OCI-LY3 (cell line): ENCODE results near the gene PPFIBP2.

Experiments
- H2AFZ ChIP-seq: fragments of 200-600, 300-600 bp; shearing (Covaris generic); 2 replicates; pipeline ENCODE4 v1.6.0; 2014; ENCODE audit warnings: antibody characterized with exemption, low read depth, low read length
- H3K27ac ChIP-seq: fragments of 200-600, 300-600 bp; sonication (generic); 2 replicates; pipeline ENCODE4 v1.5.1; 2014; ENCODE audit warnings: mild to moderate bottlenecking, low read length, moderate library complexity, mixed read lengths
- H3K27me3 ChIP-seq: fragments of 200-600, 300-600 bp; sonication (generic); 2 replicates; pipeline ENCODE4 v1.6.1; 2014; ENCODE audit warnings: low read depth, low read length, mixed read lengths
- H3K36me3 ChIP-seq: fragments of 200-600, 300-600 bp; sonication (generic); replicated peaks from 2 replicates; pipeline ENCODE3; 2014; ENCODE audit warnings: low read depth, low read length, mixed read lengths
- H3K4me1 ChIP-seq: fragments of 300-600, 200-600 bp; sonication (generic); 2 replicates; pipeline ENCODE4 v1.6.1; 2014; ENCODE audit warnings: low read length, mixed read lengths
- H3K4me2 ChIP-seq: fragments of 200-600, 300-600 bp; sonication (generic); 2 replicates; pipeline ENCODE4 v1.6.1; 2014; ENCODE audit warnings: low read length, mixed read lengths
- H3K4me3 ChIP-seq: fragments of 300-600, 200-600 bp; sonication (generic); 2 replicates; pipeline ENCODE4 v1.5.1; 2014; ENCODE audit warnings: antibody characterized with exemption, mild to moderate bottlenecking, low read length, moderate library complexity
- H3K79me2 ChIP-seq: fragments of 300-600, 200-600 bp; shearing (Covaris generic); 2 replicates; pipeline ENCODE4 v1.6.1; 2014; ENCODE audit warnings: mild to moderate bottlenecking, low read length, mixed read lengths
- H3K9ac ChIP-seq: fragments of 300-600, 200-600 bp; shearing (Covaris generic); 2 replicates; pipeline ENCODE4 v1.6.0; 2014; ENCODE audit warnings: mild to moderate bottlenecking, low read length, moderate library complexity
- H3K9me3 ChIP-seq: fragments of 200-600, 300-600 bp; shearing (Covaris generic); 2 replicates; pipeline ENCODE4 v1.6.1; 2014; ENCODE audit warnings: low read length, mixed read lengths; ENCODE audit not compliant: insufficient read depth
- H4K20me1 ChIP-seq: fragments of 200-600, 300-600 bp; sonication (generic); 2 replicates; pipeline ENCODE4 v1.6.1; 2016; ENCODE audit warnings: low read length, mixed read lengths; ENCODE audit not compliant: insufficient read depth
- CTCF ChIP-seq: fragments of 200-600, 300-600 bp; sonication (generic); IDR thresholded peaks from 2 replicates; pipeline ENCODE4 v1.5.1; 2014; ENCODE audit warnings: antibody characterized with exemption, low read length, low read depth
- EZH2phosphoT487 ChIP-seq: fragments of 200-600 bp; shearing (Covaris generic); IDR thresholded peaks from 2 replicates; pipeline ENCODE4 v1.6.1; 2018; ENCODE audit warnings: antibody characterized with exemption, mixed run types, low read depth

Gene PPFIBP2

GRCh38 chr11:7488681-7489080, 25.1 kb upstream of the PPFIBP2 start:
- Histone ChIP-seq H3K79me2 (no peaks in the 10 kb centered on the region), H3K4me2 (no peak overlapping the region), H4K20me1 (no peaks in the 10 kb centered on the region), H3K27ac (no peak overlapping the region), H3K4me3 (no peak overlapping the region), H3K9ac (no peak overlapping the region), H3K36me3 (no peaks in the 10 kb centered on the region), H3K4me1 (no peaks in the 10 kb centered on the region), H3K9me3 (no peaks in the 10 kb centered on the region), H2AFZ (no peak overlapping the region), H3K27me3 (no peaks in the 10 kb centered on the region)
- TF ChIP-seq EZH2phosphoT487 (no peak), CTCF (no peak)

DNA sequence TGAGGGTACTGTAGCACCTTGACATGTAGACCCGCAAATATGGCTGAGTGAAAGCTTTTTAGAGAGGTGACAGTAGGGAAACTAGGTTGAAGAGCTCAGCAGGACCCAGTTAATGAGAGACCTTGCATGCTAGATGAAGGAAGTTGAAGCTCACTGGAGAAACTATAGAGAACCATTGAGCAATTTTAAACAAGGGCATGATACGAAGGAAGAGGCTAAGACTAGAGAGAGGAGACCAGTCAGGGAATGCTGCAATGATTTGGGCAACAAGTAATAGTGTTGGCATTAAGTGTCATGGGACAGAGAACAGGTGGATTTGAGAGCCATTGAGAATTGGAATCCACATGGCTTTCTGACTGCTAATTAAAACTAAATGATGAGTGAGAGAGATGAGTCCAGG, 24.4 kb upstream of the PPFIBP2 start:
- H3K36me3 ChIP-seq = no peaks in the 10 kb centered on the region
- no peak overlapping the region for H3K9ac ChIP-seq
- no peaks in the 10 kb centered on the region for H3K9me3 ChIP-seq
- H3K27me3 ChIP-seq = no peaks in the 10 kb centered on the region
- no peaks in the 10 kb centered on the region for H3K79me2 ChIP-seq
- H4K20me1 ChIP-seq = no peaks in the 10 kb centered on the region
- no peak for TF ChIP-seq CTCF
- TF ChIP-seq EZH2phosphoT487 = no peak
- H3K4me3 ChIP-seq = no peak overlapping the region
- no peak overlapping the region for H2AFZ ChIP-seq
- no peak overlapping the region for H3K27ac ChIP-seq
- no peaks in the 10 kb centered on the region for H3K4me1 ChIP-seq
- no peak overlapping the region for H3K4me2 ChIP-seq

- no peaks in the 10 kb centered on the region for H3K27me3 ChIP-seq
Observed at GRCh38 chr11:7490054-7490453, 23.7 kb upstream of the PPFIBP2 start.

DNA sequence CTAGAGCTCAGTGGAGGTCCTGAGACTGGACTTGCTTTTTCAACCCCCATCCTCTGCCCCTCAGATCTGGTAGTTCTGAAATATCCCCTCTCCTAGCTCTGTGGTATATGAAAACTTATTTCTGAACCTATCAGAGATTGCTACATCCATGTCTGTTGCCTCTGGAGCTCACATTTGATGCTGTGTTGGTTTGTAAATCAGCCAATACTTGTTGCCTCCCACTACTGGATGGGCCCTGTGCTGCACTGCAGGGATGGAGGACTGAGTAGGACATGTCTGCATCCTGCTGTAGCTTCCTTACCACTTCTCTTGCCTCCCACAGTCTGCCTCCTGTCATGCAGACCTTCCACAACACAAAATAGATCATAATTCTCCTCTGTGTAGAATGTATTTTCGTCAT, 23.3 kb upstream of the PPFIBP2 start:
- no peaks in the 10 kb centered on the region for H4K20me1 ChIP-seq
- no peak overlapping the region for H3K27ac ChIP-seq
- H3K9me3 ChIP-seq = no peaks in the 10 kb centered on the region
- TF ChIP-seq CTCF (no peak), EZH2phosphoT487 (no peak)
- H3K79me2 ChIP-seq = no peaks in the 10 kb centered on the region
- H3K4me2 ChIP-seq = no peak overlapping the region
- H2AFZ ChIP-seq = no peak overlapping the region
- no peak overlapping the region for H3K4me3 ChIP-seq
- no peaks in the 10 kb centered on the region for H3K27me3 ChIP-seq
- no peak overlapping the region for H3K9ac ChIP-seq
- peaks cover 3% of the 10 kb centered on the region for H3K4me1 ChIP-seq
- H3K36me3 ChIP-seq = no peaks in the 10 kb centered on the region

More at GRCh38 chr11:7490054-7490453, 23.7 kb upstream of the PPFIBP2 start:
- Histone ChIP-seq H3K4me3 (no peak overlapping the region), H4K20me1 (no peaks in the 10 kb centered on the region), H3K4me2 (no peak overlapping the region), H3K36me3 (no peaks in the 10 kb centered on the region), H3K27ac (no peak overlapping the region), H3K79me2 (no peaks in the 10 kb centered on the region), H3K9me3 (no peaks in the 10 kb centered on the region), H3K4me1 (no peaks in the 10 kb centered on the region), H3K9ac (no peak overlapping the region), H2AFZ (no peak overlapping the region)
- TF ChIP-seq CTCF = no peak
- TF ChIP-seq EZH2phosphoT487 = no peak
